ENCODE measurements around the gene PDXDC1.
"Not testable (repeated sequence)": the region's sequence is repeated elsewhere in the genome, so short reads cannot be mapped to it uniquely, and the experiment has no call there.

DNA sequence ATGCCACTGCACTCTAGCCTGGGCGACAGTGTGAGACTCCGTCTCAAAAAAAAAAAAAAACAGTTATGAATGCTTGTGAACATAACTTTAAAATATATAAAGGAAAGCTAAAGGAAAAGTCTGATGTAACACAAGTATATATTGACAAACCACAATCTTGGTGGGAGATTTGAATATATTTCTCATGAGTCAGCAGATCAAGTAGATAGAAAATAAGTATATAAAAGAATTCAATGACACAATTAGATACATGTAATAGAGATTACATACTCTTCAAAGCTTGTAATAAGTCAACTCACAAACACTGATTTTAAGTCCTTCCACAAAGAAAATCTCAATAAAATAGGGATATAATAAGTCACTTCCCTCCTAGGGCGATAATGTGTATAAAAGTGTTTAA lies 40.8 kb downstream of the PDXDC1 start:
- TF ChIP-seq CREB5 (CRISPR knock-in tag; IDR thresholded peaks at IDR 0.05; ENCODE audit: low read depth); CSDC2 (CRISPR knock-in tag; IDR thresholded peaks at IDR 0.05); TOX (CRISPR knock-in tag; IDR thresholded peaks at IDR 0.05; ENCODE audit: borderline replicate concordance); ZFP3 (CRISPR knock-in tag; IDR thresholded peaks at IDR 0.05); RARB (CRISPR knock-in tag; IDR thresholded peaks at IDR 0.05): not testable (repeated sequence)
- TF ChIP-seq, protein P1, sequence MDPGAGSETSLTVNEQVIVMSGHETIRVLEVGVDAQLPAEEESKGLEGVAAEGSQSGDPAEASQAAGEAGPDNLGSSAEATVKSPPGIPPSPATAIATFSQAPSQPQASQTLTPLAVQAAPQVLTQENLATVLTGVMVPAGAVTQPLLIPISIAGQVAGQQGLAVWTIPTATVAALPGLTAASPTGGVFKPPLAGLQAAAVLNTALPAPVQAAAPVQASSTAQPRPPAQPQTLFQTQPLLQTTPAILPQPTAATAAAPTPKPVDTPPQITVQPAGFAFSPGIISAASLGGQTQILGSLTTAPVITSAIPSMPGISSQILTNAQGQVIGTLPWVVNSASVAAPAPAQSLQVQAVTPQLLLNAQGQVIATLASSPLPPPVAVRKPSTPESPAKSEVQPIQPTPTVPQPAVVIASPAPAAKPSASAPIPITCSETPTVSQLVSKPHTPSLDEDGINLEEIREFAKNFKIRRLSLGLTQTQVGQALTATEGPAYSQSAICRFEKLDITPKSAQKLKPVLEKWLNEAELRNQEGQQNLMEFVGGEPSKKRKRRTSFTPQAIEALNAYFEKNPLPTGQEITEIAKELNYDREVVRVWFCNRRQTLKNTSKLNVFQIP (CRISPR knock-in tag; IDR thresholded peaks at IDR 0.05; ENCODE audit: borderline replicate concordance, low read depth) = not testable (repeated sequence)

Measured in SK-N-SH treated with all-trans-retinoic acid at 6 μM for 48 hours (cell line).